BJ (cell line): ENCODE data around the gene AR. TPM values are rescaled to one million over a fixed set of nuclear protein-coding genes. Genes with fewer than 3 reads are reported as not detected.

Experiments used
- CTCF ChIA-PET: fragments of 350-600 bp; formaldehyde crosslinking; extraction: SDS; loops from one replicate; lab custom pipeline; 2021; ENCODE audit warnings: antibody characterized with exemption, inconsistent platforms; lab: Yijun Ruan, JAX
- POLR2A ChIA-PET: fragments of 300-600 bp; sonication (Branson Sonifier 250); formaldehyde crosslinking; extraction: SDS; loops from one replicate; lab custom pipeline; 2021; ENCODE audit warnings: antibody characterized with exemption; lab: Charles Lee
- DNase-seq: peaks from one replicate; pipeline ENCODE4 v3.0.0-alpha.2; 2011; ENCODE audit warnings: low read depth
- H3K27me3 ChIP-seq: 2 replicates; pipeline ENCODE4 v1.6.0; 2011; ENCODE audit warnings: low read length; ENCODE audit not compliant: control insufficient read depth, insufficient read depth
- H3K36me3 ChIP-seq: 2 replicates; pipeline ENCODE4 v1.5.1; 2011; ENCODE audit warnings: low read length; ENCODE audit not compliant: control insufficient read depth, insufficient read depth
- H3K4me3 ChIP-seq: 2 replicates; pipeline ENCODE4 v1.5.1; 2011; ENCODE audit warnings: low read depth, mild to moderate bottlenecking, control low read depth, low read length
- CTCF ChIP-seq: IDR thresholded peaks from 2 replicates; pipeline ENCODE4 v1.5.1; 2011; ENCODE audit warnings: low read depth, mild to moderate bottlenecking, control low read depth, inconsistent platforms, low read length, moderate library complexity; ENCODE audit not compliant: insufficient read depth
- polyA plus RNA-seq: library from polyadenylated mRNA; depleted of rRNA; stranded (reverse); fragments of >200 nt; gene quantifications from 2 replicates; pipeline ENCODE4 v1.2.3, GENCODE V29; 2011

Gene AR
- polyA plus RNA-seq, 1 experiment = 13.9 TPM

GRCh38 chrX:67601771-67602170 lies 58.0 kb downstream of the AR start:
- no peak for TF ChIP-seq CTCF
- DNase-seq = no peak
- Histone ChIP-seq H3K4me3 (no peak overlapping the region), H3K36me3 (no peaks in the 10 kb centered on the region), H3K27me3 (no peaks in the 10 kb centered on the region)
- ChIA-PET POLR2A (no interaction called here), CTCF (interaction anchor here (1.1 kb wide), 1 partner anchor 38 kb away, joined by 3 read pairs; no protein-coding TSS in a partner anchor)

- Histone ChIP-seq H3K27me3 (no peaks in the 10 kb centered on the region), H3K4me3 (no peak overlapping the region), H3K36me3 (no peaks in the 10 kb centered on the region)
- TF ChIP-seq CTCF = peak; percentile 26; the same call in 1 of the 2 replicates
- CTCF ChIA-PET = no interaction called here
- DNase-seq = peak; percentile 79
- POLR2A ChIA-PET = interaction anchor here (0.6 kb wide), 1 partner anchor 176 kb away, joined by 4 read pairs; no protein-coding TSS in a partner anchor
Observed at GRCh38 chrX:67604979-67605703, 61.3 kb downstream of the AR start.

- CTCF ChIA-PET = no interaction called here
- no peaks in the 10 kb centered on the region for H3K36me3 ChIP-seq
- POLR2A ChIA-PET = no interaction called here
- H3K4me3 ChIP-seq = no peak overlapping the region
- H3K27me3 ChIP-seq = no peaks in the 10 kb centered on the region
- no peak for TF ChIP-seq CTCF
- peak; percentile 59 for DNase-seq
Observed at GRCh38 chrX:67607466-67607865, 63.6 kb downstream of the AR start.

GRCh38 chrX:67610282-67610681 lies 66.5 kb downstream of the AR start:
- ChIA-PET POLR2A (no interaction called here), CTCF (no interaction called here)
- no peaks in the 10 kb centered on the region for H3K27me3 ChIP-seq
- no peak overlapping the region for H3K4me3 ChIP-seq
- no peak for DNase-seq
- no peak for TF ChIP-seq CTCF
- no peaks in the 10 kb centered on the region for H3K36me3 ChIP-seq

GRCh38 chrX:67612231-67612630 lies 68.4 kb downstream of the AR start:
- POLR2A ChIA-PET = no interaction called here
- H3K27me3 ChIP-seq = no peaks in the 10 kb centered on the region
- H3K4me3 ChIP-seq = no peak overlapping the region
- no peak for DNase-seq
- no peak for TF ChIP-seq CTCF
- no peaks in the 10 kb centered on the region for H3K36me3 ChIP-seq
- CTCF ChIA-PET = no interaction called here
